HEK293T (cell line): Measurements from ENCODE around the gene LARP1.

Experiments used
- BHLHE40 ChIP-seq: fragments of 450-650 bp; IDR thresholded peaks from 2 replicates; pipeline ENCODE4 v1.6.1; 2016; ENCODE audit warnings: mild to moderate bottlenecking, moderate library complexity, borderline replicate concordance
- FOXA1 ChIP-seq: fragments of 450-650 bp; IDR thresholded peaks from 2 replicates; pipeline ENCODE4 v1.6.1; 2016; ENCODE audit warnings: mild to moderate bottlenecking
- FOXK2 ChIP-seq: fragments of 450-650 bp; IDR thresholded peaks from 2 replicates; pipeline ENCODE4 v1.6.1; 2016; ENCODE audit warnings: mild to moderate bottlenecking
- SP1 ChIP-seq: fragments of 450-650 bp; IDR thresholded peaks from 2 replicates; pipeline ENCODE4 v1.6.1; 2017
- ZNF384 ChIP-seq: fragments of 450-650 bp; IDR thresholded peaks from 2 replicates; pipeline ENCODE4 v1.6.1; 2016

- no peak for TF ChIP-seq BHLHE40
- TF ChIP-seq FOXA1 = no peak
- no peak for TF ChIP-seq SP1
- TF ChIP-seq ZNF384 = no peak
- no peak for TF ChIP-seq FOXK2
Measured at GRCh38 chr5:154766558-154767281, 11.5 kb downstream of the LARP1 start.
